Endodermal cell (in vitro differentiated cells): ENCODE data around the gene EFCAB6. TPM values are rescaled to one million over a fixed set of nuclear protein-coding genes. Genes with fewer than 3 reads are reported as not detected.

Source experiments
- DNase-seq: peaks from one replicate; pipeline ENCODE4 v3.0.0-alpha.2; 2017
- H3K27ac ChIP-seq: 2 replicates; pipeline ENCODE4 v1.5.1; 2013; ENCODE audit warnings: mild to moderate bottlenecking, low read depth, low read length, moderate library complexity
- H3K27me3 ChIP-seq: 2 replicates; pipeline ENCODE4 v1.6.1; 2013; ENCODE audit warnings: mild to moderate bottlenecking, low read length, moderate library complexity; ENCODE audit not compliant: insufficient read depth, control insufficient read depth, poor library complexity, severe bottlenecking
- H3K36me3 ChIP-seq: 2 replicates; pipeline ENCODE4 v1.7.0; 2013; ENCODE audit warnings: mild to moderate bottlenecking, low read length, moderate library complexity; ENCODE audit not compliant: control insufficient read depth, insufficient read depth
- H3K4me1 ChIP-seq: one replicate; pipeline ENCODE4 v1.7.0; 2013; ENCODE audit warnings: low read length; ENCODE audit not compliant: control insufficient read depth, insufficient read depth
- H3K4me3 ChIP-seq: 2 replicates; pipeline ENCODE4 v1.5.1; 2013; ENCODE audit warnings: mild to moderate bottlenecking, low read length, moderate library complexity
- H3K9ac ChIP-seq: 2 replicates; pipeline ENCODE4 v1.6.1; 2013; ENCODE audit warnings: mild to moderate bottlenecking, low read length, moderate library complexity; ENCODE audit not compliant: poor library complexity, severe bottlenecking; ENCODE audit errors: extremely low read depth
- H3K9me3 ChIP-seq: 2 replicates; pipeline ENCODE4 v1.6.1; 2013; ENCODE audit warnings: mild to moderate bottlenecking, low read length, moderate library complexity; ENCODE audit not compliant: control insufficient read depth
- H3K27ac Mint-ChIP-seq: 2 replicates; pipeline ENCODE4 v1.8.0; 2020; ENCODE audit warnings: mixed read lengths
- H3K27me3 Mint-ChIP-seq: 2 replicates; pipeline ENCODE4 v1.8.0; 2021; ENCODE audit warnings: mild to moderate bottlenecking, mixed read lengths; ENCODE audit not compliant: insufficient read depth
- H3K36me3 Mint-ChIP-seq: 2 replicates; pipeline ENCODE4 v1.8.0; 2020; ENCODE audit warnings: low read depth, mixed read lengths
- H3K4me1 Mint-ChIP-seq: 2 replicates; pipeline ENCODE4 v1.8.0; 2020; ENCODE audit warnings: mixed read lengths
- H3K4me3 Mint-ChIP-seq: 2 replicates; pipeline ENCODE4 v1.8.0; 2020; ENCODE audit warnings: mild to moderate bottlenecking, moderate library complexity, mixed read lengths
- H3K9me3 Mint-ChIP-seq: 2 replicates; pipeline ENCODE4 v1.8.0; 2020; ENCODE audit warnings: mild to moderate bottlenecking, mixed read lengths
- WGBS, 2 experiments: methylation state at CpG; one replicate each; pipeline versions ENCODE4 v1.1.5 to v1.1.7; 2013; ENCODE audit warnings: missing lambda C conversion rate in 2 of 2, mixed read lengths in 1 of 2; ENCODE audit not compliant: insufficient coverage in 1 of 2, insufficient read length in 1 of 2; 5-methylcytosine and 5-hydroxymethylcytosine counted together
- total RNA-seq, 2 donors: library from RNA; stranded (reverse); fragmentation: NEBNext Ultra II Directional in 1 of 2; extraction: Animal tissue kit (Norgen Biotek cat#: 25700) in 1 of 2; gene quantifications; 2 replicates in 1 of 2; 3 replicates in 1 of 2; pipeline ENCODE4 v1.2.1, GENCODE V29; 2021
- TF ChIP-seq, protein P1 (sequence below): fragments of 200-600 bp; sonication (generic); conservative IDR thresholded peaks from 2 replicates; pipeline ENCODE4 v1.5.0; 2021; ENCODE audit warnings: antibody characterized with exemption, mild to moderate bottlenecking

The EFCAB6 gene
- total RNA-seq, 2 donors from 2014 or later, result 1.8 to 2.0 TPM

DNA sequence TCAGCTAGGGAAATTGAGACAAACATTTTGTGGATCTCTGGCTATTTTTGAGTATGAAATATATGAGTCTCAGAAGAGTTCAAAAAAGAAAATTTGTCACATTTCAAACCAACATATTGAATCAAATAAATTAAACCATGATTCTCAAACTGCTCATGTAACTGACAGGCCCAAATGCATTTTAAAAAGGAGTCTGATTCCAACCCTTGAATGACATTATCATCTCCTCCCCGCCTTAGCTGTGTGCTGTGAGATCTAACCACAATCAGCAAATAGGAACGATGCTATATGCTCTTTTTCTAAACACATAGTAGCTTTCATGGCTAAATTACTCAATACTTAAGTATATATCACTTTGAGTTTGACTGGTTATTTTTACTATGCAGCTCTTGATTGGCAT is 57.1 kb downstream of the EFCAB6 start:
- no peak overlapping the region for H3K9ac ChIP-seq
- H3K4me1 ChIP-seq, result no peaks in the 10 kb centered on the region
- no peaks in the 10 kb centered on the region for H3K27me3 Mint-ChIP-seq
- no peaks in the 10 kb centered on the region for H3K4me1 Mint-ChIP-seq
- no peaks in the 10 kb centered on the region for H3K9me3 ChIP-seq
- TF ChIP-seq, protein P1, sequence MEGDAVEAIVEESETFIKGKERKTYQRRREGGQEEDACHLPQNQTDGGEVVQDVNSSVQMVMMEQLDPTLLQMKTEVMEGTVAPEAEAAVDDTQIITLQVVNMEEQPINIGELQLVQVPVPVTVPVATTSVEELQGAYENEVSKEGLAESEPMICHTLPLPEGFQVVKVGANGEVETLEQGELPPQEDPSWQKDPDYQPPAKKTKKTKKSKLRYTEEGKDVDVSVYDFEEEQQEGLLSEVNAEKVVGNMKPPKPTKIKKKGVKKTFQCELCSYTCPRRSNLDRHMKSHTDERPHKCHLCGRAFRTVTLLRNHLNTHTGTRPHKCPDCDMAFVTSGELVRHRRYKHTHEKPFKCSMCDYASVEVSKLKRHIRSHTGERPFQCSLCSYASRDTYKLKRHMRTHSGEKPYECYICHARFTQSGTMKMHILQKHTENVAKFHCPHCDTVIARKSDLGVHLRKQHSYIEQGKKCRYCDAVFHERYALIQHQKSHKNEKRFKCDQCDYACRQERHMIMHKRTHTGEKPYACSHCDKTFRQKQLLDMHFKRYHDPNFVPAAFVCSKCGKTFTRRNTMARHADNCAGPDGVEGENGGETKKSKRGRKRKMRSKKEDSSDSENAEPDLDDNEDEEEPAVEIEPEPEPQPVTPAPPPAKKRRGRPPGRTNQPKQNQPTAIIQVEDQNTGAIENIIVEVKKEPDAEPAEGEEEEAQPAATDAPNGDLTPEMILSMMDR, result no peak
- no peaks in the 10 kb centered on the region for H3K27me3 ChIP-seq
- DNase-seq, result no peak
- H3K27ac Mint-ChIP-seq, result no peak overlapping the region
- no peaks in the 10 kb centered on the region for H3K36me3 Mint-ChIP-seq
- no peak overlapping the region for H3K27ac ChIP-seq
- no peaks in the 10 kb centered on the region for H3K36me3 ChIP-seq
- 87 to 100% methylated on average over 1 to 2 of the region's 2 CpGs for WGBS, 2 experiments
- no peaks in the 10 kb centered on the region for H3K9me3 Mint-ChIP-seq
- H3K4me3 Mint-ChIP-seq, result no peak overlapping the region
- H3K4me3 ChIP-seq, result no peak overlapping the region

DNA sequence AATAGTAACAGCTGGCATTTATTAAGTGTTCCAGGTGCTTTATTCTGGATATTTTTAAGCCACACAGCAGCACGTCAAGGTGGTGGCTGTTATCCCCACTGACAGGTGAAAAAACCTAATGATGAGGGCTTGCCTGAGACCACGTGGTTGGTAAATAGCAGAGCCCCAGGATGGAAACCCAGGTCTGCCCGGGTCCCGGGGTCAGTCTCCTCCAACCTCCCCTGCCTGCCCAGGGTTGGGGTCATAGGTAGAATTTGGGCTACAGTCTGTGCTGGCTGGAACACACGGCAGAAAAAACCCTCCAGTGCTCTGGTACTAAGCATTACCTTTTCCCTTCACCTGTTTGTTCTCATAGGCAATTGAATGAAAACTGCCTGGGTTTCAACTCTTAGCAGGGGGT is 57.9 kb downstream of the EFCAB6 start:
- no peak overlapping the region for H3K9ac ChIP-seq
- DNase-seq, result no peak
- no peaks in the 10 kb centered on the region for H3K9me3 ChIP-seq
- H3K27me3 Mint-ChIP-seq, result no peaks in the 10 kb centered on the region
- no peaks in the 10 kb centered on the region for H3K36me3 Mint-ChIP-seq
- H3K4me1 ChIP-seq, result no peaks in the 10 kb centered on the region
- H3K9me3 Mint-ChIP-seq, result no peaks in the 10 kb centered on the region
- H3K36me3 ChIP-seq, result no peaks in the 10 kb centered on the region
- H3K4me3 ChIP-seq, result no peak overlapping the region
- TF ChIP-seq, protein P1, result no peak
- no peak overlapping the region for H3K27ac Mint-ChIP-seq
- WGBS, 2 experiments, result 83 to 94% methylated on average over 1 to 5 of the region's 5 CpGs
- no peak overlapping the region for H3K4me3 Mint-ChIP-seq
- H3K27me3 ChIP-seq, result no peaks in the 10 kb centered on the region
- H3K27ac ChIP-seq, result no peak overlapping the region
- H3K4me1 Mint-ChIP-seq, result no peaks in the 10 kb centered on the region

DNA sequence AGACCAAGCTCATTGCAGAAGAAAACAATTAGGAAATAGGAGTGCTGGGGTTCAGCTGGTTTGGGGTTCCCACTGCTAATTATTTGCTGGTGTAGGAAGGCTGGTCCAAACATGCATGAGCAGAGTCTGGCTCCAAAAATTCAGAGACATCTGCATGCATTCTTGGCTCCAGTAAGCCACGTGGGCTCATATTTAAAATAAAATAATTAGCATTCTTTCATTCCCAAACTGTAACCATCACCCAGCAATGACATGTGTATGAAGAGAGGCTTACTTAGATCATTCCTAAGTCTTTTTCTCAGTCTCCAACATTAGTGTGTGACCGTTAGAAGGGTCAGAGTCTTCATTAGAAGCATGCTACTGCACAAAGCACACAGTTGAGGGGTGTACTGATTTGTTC is 58.4 kb downstream of the EFCAB6 start:
- no peaks in the 10 kb centered on the region for H3K27me3 Mint-ChIP-seq
- WGBS, 2 experiments, result 86 to 88% methylated on average over 1 to 2 of the region's 2 CpGs
- H3K4me1 ChIP-seq, result no peaks in the 10 kb centered on the region

More for the DNA sequence above, 58.4 kb downstream of the EFCAB6 start:
- Mint-ChIP-seq H3K4me3 (no peak overlapping the region), H3K9me3 (no peaks in the 10 kb centered on the region), H3K27ac (no peak overlapping the region), H3K4me1 (no peaks in the 10 kb centered on the region), H3K36me3 (no peaks in the 10 kb centered on the region)
- Histone ChIP-seq H3K27ac (no peak overlapping the region), H3K9me3 (no peaks in the 10 kb centered on the region), H3K4me3 (no peak overlapping the region), H3K36me3 (no peaks in the 10 kb centered on the region), H3K9ac (no peak overlapping the region), H3K27me3 (no peaks in the 10 kb centered on the region)
- DNase-seq, result no peak
- TF ChIP-seq, protein P1, result no peak
